ENCODE measurements around the gene CYP2F1. TPM values are rescaled to one million over a fixed set of nuclear protein-coding genes. Genes with fewer than 3 reads are reported as not detected.

CYP2F1 gene
- total RNA-seq, 1 experiment from 2014 or later = not detected

DNA sequence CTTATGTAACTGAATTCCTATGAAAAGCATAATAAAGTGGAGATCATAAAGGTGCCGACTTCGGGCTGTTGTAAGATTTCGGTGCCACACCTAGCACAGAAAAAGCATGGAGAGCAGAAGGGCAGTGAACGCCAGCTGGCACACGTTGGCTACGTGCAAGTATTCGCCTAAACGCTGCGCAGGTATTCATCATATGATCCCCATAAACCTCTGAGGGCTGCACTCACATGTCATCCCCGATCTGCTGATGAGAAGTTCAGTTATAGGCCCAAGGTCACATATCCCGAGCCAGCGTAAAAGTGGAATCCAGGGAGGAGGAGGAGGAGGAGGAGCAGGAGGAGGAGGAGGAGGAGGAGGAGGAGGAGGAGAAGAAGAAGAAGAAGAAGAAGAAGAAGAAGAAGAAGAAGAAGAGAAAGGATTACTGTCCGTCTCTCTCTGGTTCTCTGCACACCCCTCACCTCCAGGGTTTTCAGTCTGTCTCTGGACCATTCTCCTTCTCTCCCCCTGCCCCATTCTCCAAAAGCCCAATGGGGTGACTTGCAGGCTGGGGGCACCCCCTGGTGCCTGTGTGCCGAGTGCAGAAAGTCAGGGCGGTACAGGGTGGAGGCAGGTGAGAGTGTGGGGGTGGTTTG lies 60.2 kb downstream of the CYP2F1 start:
- CTCF ChIA-PET = interaction anchor here (1.0 to 1.6 kb wide), 2 partner anchors 30 to 88 kb away, joined by 3 to 6 read pairs; no protein-coding TSS in a partner anchor
- Mint-ChIP-seq H3K27ac (ENCODE audit: unreplicated experiment) (peak overlapping the region; percentile 96), H3K9me3 (ENCODE audit: unreplicated experiment) (no peaks in the 10 kb centered on the region), H3K4me1 (ENCODE audit: low read depth, unreplicated experiment) (peaks cover 40% of the 10 kb centered on the region), H3K4me3 (ENCODE audit: unreplicated experiment) (peak overlapping the region; percentile 87), H3K36me3 (ENCODE audit: insufficient read depth, unreplicated experiment) (peaks cover 45% of the 10 kb centered on the region), H3K27me3 (ENCODE audit: insufficient read depth, unreplicated experiment) (no peaks in the 10 kb centered on the region)
- peaks cover 36% of the 10 kb centered on the region for H3K4me1 ChIP-seq
- TF ChIP-seq, protein P1, sequence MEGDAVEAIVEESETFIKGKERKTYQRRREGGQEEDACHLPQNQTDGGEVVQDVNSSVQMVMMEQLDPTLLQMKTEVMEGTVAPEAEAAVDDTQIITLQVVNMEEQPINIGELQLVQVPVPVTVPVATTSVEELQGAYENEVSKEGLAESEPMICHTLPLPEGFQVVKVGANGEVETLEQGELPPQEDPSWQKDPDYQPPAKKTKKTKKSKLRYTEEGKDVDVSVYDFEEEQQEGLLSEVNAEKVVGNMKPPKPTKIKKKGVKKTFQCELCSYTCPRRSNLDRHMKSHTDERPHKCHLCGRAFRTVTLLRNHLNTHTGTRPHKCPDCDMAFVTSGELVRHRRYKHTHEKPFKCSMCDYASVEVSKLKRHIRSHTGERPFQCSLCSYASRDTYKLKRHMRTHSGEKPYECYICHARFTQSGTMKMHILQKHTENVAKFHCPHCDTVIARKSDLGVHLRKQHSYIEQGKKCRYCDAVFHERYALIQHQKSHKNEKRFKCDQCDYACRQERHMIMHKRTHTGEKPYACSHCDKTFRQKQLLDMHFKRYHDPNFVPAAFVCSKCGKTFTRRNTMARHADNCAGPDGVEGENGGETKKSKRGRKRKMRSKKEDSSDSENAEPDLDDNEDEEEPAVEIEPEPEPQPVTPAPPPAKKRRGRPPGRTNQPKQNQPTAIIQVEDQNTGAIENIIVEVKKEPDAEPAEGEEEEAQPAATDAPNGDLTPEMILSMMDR (IDR thresholded peaks at IDR 0.05; ENCODE audit: insufficient read depth in 1 of 2, low read depth in 1 of 2, low read length in 1 of 2, severe bottlenecking in 1 of 2, unreplicated experiment in 1 of 2) = no peak
- no peaks in the 10 kb centered on the region for H3K27me3 ChIP-seq (replicated peaks; ENCODE audit: control insufficient read depth, insufficient read depth, low read length)
- intact Hi-C loops (cut with micrococcal nuclease; ENCODE audit: unreplicated experiment) = no loop called here
- BruUV-seq (replicated peaks) = no TSS peak
- POLR2A ChIA-PET = no interaction called here
- H3K36me3 ChIP-seq (ENCODE audit: control insufficient read depth, insufficient read depth, low read length) = no peaks in the 10 kb centered on the region
- H3K9me3 ChIP-seq = peaks cover under 1% of the 10 kb centered on the region; the same call in 1 of the 2 replicates
- DNase-seq = no peak
- H3K4me3 ChIP-seq (ENCODE audit: low read depth, low read length) = no peak overlapping the region

DNA sequence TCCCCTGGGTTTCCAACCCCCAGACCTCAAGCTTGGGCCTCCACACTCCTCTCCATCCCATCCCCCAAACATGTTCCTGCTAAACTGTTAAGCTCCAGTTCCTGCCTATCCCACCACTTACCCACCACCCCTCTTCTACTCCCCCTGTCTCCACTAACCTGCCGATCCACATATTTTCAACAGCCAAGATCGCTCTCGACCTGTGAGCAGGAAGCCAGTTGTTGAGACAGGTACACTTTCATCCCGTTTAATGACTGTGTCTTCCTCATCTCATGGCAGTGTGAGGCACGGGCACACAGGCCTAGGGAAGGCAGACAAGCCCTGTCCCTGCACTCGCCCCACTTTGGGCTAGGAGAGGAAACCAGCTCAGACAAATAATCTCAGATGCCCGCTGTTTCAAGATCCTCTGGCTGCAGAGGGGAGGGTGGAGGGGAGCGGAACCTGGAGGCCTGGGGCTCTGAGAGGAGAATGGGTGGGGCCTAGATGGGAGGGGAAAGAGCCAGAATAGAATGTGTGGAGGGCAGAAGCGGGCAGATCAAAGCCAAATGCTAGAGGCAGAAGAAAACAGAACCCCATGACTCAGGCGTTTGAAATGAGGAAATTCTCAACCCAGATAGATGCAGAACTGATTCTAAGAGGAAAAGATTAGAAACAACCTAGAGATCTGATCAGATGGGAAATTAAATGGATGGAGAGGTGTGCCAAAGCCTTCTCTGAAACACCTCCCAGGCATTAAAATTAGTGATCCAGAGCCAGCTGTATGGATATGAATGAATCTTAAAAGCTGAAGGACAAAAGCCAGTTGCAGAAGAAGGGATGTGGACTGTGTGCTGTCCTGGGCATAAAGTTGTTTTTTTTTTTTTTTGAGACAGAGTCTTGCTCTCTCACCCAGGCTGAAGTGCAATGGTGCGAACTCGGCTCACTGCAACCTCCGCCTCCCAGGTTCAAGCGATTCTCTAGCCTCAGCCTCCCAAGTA lies 61.9 kb downstream of the CYP2F1 start:
- H3K36me3 Mint-ChIP-seq (ENCODE audit: insufficient read depth, unreplicated experiment) = peaks cover 38% of the 10 kb centered on the region
- Histone ChIP-seq H3K4me3 (ENCODE audit: low read depth, low read length) (peak overlapping the region; percentile 39), H3K36me3 (ENCODE audit: control insufficient read depth, insufficient read depth, low read length) (no peaks in the 10 kb centered on the region), H3K4me1 (peaks cover 36% of the 10 kb centered on the region), H3K9me3 (peaks cover 3% of the 10 kb centered on the region; the same call in 1 of the 2 replicates), H3K27me3 (replicated peaks; ENCODE audit: control insufficient read depth, insufficient read depth, low read length) (no peaks in the 10 kb centered on the region)
- peak; percentile 96 to 97 for DNase-seq
- peak overlapping the region; percentile 96 for H3K27ac Mint-ChIP-seq (ENCODE audit: unreplicated experiment)
- TF ChIP-seq, protein P1 (IDR thresholded peaks at IDR 0.05; ENCODE audit: insufficient read depth in 1 of 2, low read depth in 1 of 2, low read length in 1 of 2, severe bottlenecking in 1 of 2, unreplicated experiment in 1 of 2) = no peak
- BruUV-seq (replicated peaks) = TSS peak; percentile 88
- H3K4me1 Mint-ChIP-seq (ENCODE audit: low read depth, unreplicated experiment) = peaks cover 40% of the 10 kb centered on the region
- H3K27me3 Mint-ChIP-seq (ENCODE audit: insufficient read depth, unreplicated experiment) = no peaks in the 10 kb centered on the region
- H3K9me3 Mint-ChIP-seq (ENCODE audit: unreplicated experiment) = no peaks in the 10 kb centered on the region
- CTCF ChIA-PET = interaction anchor here (0.5 to 1.6 kb wide), 6 partner anchors 17 to 1205 kb away, joined by 3 to 6 read pairs (median 4); partner anchors contain the start of gene PSMC4
- POLR2A ChIA-PET = interaction anchor here (0.5 to 1.3 kb wide), 6 partner anchors 17 to 459 kb away, joined by 3 to 19 read pairs (median 5); partner anchors contain the start of genes COQ8B, CYP2S1, HNRNPUL1 and ITPKC
- peak overlapping the region; percentile 87 for H3K4me3 Mint-ChIP-seq (ENCODE audit: unreplicated experiment)
- intact Hi-C loops (cut with micrococcal nuclease; ENCODE audit: unreplicated experiment) = loop anchor here (1.0 kb wide), 3 partner anchors 16 to 87 kb away; no protein-coding TSS in a partner anchor

Other genes starting within 250 kb of the CYP2F1 start
- not detected in 2 replicates for gene CYP2A7, start 232.2 kb upstream of the CYP2F1 start, total RNA-seq (2022)
- 0.32 and 0.37 TPM in 2 replicates for gene CYP2B6, start 123.2 kb upstream of the CYP2F1 start, total RNA-seq (2022)
- gene CYP2A13, start 26.0 kb upstream of the CYP2F1 start, total RNA-seq (2022) = not detected in 2 replicates
- 56.0 and 63.0 TPM in 2 replicates for gene CYP2S1, start 78.8 kb downstream of the CYP2F1 start, total RNA-seq (2022)
- 1.2 and 1.6 TPM in 2 replicates for gene AXL, start 104.8 kb downstream of the CYP2F1 start, total RNA-seq (2022)
- gene HNRNPUL1, start 149.9 kb downstream of the CYP2F1 start, total RNA-seq (2022) = 322 and 324 TPM in 2 replicates
- 47.1 and 47.8 TPM in 2 replicates for gene CCDC97, start 195.7 kb downstream of the CYP2F1 start, total RNA-seq (2022)
- 15.0 and 15.3 TPM in 2 replicates for gene TGFB1, start 239.5 kb downstream of the CYP2F1 start, total RNA-seq (2022)
- 3.6 and 4.0 TPM in 2 replicates for gene B9D2, start 249.7 kb downstream of the CYP2F1 start, total RNA-seq (2022)